HepG2 (cell line): ENCODE measurements around the gene KIF13A. TPM values are rescaled to one million over a fixed set of nuclear protein-coding genes. Genes with fewer than 3 reads are reported as not detected.

Source experiments
- ATAD3A ChIP-seq: sonication (generic); formaldehyde crosslinking; IDR thresholded peaks from 2 replicates; pipeline ENCODE4 v1.4.0; 2020; ENCODE audit warnings: missing genetic modification reagents
- ATF7 ChIP-seq, 2 experiments: fragments of 450-650 bp in 1 of 2; sonication (generic) in 1 of 2; formaldehyde crosslinking in 1 of 2; IDR thresholded peaks; 2 replicates each; pipeline versions ENCODE4 v1.4.0 to v1.6.1; 2016 to 2020; ENCODE audit warnings: antibody characterized with exemption in 1 of 2, mild to moderate bottlenecking in 1 of 2, missing genetic modification reagents in 1 of 2
- ATRX ChIP-seq: sonication (generic); formaldehyde crosslinking; IDR thresholded peaks from 2 replicates; pipeline ENCODE4 v1.4.0; 2020; ENCODE audit warnings: missing genetic modification reagents, borderline replicate concordance
- CREB1 ChIP-seq, 2 experiments: fragments of 450-650 bp in 1 of 2; IDR thresholded peaks; 2 replicates each; pipeline ENCODE4 v1.6.1; 2016 to 2017; ENCODE audit warnings: control low read depth in 1 of 2, mild to moderate bottlenecking in 1 of 2, missing compliant biosample characterization in 1 of 2, missing genetic modification characterization in 1 of 2
- HNF1A ChIP-seq, 2 experiments: sonication (generic) in 1 of 2; formaldehyde crosslinking in 1 of 2; IDR thresholded peaks; 2 replicates each; pipeline versions ENCODE4 v1.4.0 to v1.6.1; 2016 to 2020; ENCODE audit warnings: borderline replicate concordance in 1 of 2, low read depth in 1 of 2, mild to moderate bottlenecking in 1 of 2, missing genetic modification reagents in 1 of 2
- JDP2 ChIP-seq: sonication (generic); formaldehyde crosslinking; IDR thresholded peaks from 2 replicates; pipeline ENCODE4 v1.8.1; 2022; ENCODE audit warnings: missing genetic modification reagents, borderline replicate concordance
- MEIS1 ChIP-seq: sonication (generic); formaldehyde crosslinking; IDR thresholded peaks from 2 replicates; pipeline ENCODE4 v1.9.0; 2021; ENCODE audit warnings: mild to moderate bottlenecking, missing genetic modification reagents, moderate library complexity, borderline replicate concordance
- NAIF1 ChIP-seq: sonication (generic); formaldehyde crosslinking; IDR thresholded peaks from 2 replicates; pipeline ENCODE4 v1.5.0; 2020; ENCODE audit warnings: mild to moderate bottlenecking, missing genetic modification reagents, borderline replicate concordance
- SAFB2 ChIP-seq: sonication (generic); formaldehyde crosslinking; IDR thresholded peaks from 2 replicates; pipeline ENCODE4 v1.5.1; 2020; ENCODE audit warnings: missing genetic modification reagents, low read depth, mild to moderate bottlenecking, borderline replicate concordance
- SCMH1 ChIP-seq: sonication (generic); formaldehyde crosslinking; IDR thresholded peaks from 2 replicates; pipeline ENCODE4 v1.9.0; 2021; ENCODE audit warnings: missing genetic modification reagents, mild to moderate bottlenecking, borderline replicate concordance
- SKIL ChIP-seq: sonication (generic); formaldehyde crosslinking; IDR thresholded peaks from 2 replicates; pipeline ENCODE4 v1.8.0; 2022; ENCODE audit warnings: missing genetic modification reagents, mild to moderate bottlenecking, moderate library complexity, borderline replicate concordance
- SNRNP70 ChIP-seq: fragments of 200-400 bp; formaldehyde crosslinking; IDR thresholded peaks from 2 replicates; pipeline ENCODE4 v1.6.1; 2017; ENCODE audit warnings: mild to moderate bottlenecking, low read depth, low read length, moderate library complexity
- SRSF1 ChIP-seq: fragments of 200-400 bp; formaldehyde crosslinking; optimal IDR thresholded peaks from 2 replicates; pipeline ENCODE3; 2017; ENCODE audit warnings: mild to moderate bottlenecking, low read depth, low read length, moderate library complexity
- ZBTB26 ChIP-seq: IDR thresholded peaks from 2 replicates; pipeline ENCODE4 v1.6.1; 2016; ENCODE audit warnings: missing compliant biosample characterization, missing genetic modification reagents, borderline replicate concordance
- ZBTB8A ChIP-seq: sonication (generic); formaldehyde crosslinking; IDR thresholded peaks from 2 replicates; pipeline ENCODE4 v1.4.0; 2020; ENCODE audit warnings: mild to moderate bottlenecking, low read depth, missing genetic modification reagents, borderline replicate concordance
- ZNF230 ChIP-seq: sonication (generic); formaldehyde crosslinking; IDR thresholded peaks from 2 replicates; pipeline ENCODE4 v1.4.0; 2020; ENCODE audit warnings: mild to moderate bottlenecking, missing genetic modification reagents
- ZNF510 ChIP-seq: sonication (generic); formaldehyde crosslinking; IDR thresholded peaks from 2 replicates; pipeline ENCODE4 v1.4.0; 2020; ENCODE audit warnings: low read depth, mild to moderate bottlenecking, missing genetic modification reagents
- ZNF678 ChIP-seq: sonication (generic); formaldehyde crosslinking; IDR thresholded peaks from 2 replicates; pipeline ENCODE4 v1.4.0; 2020; ENCODE audit warnings: mild to moderate bottlenecking, missing genetic modification reagents
- ZNF772 ChIP-seq: sonication (generic); formaldehyde crosslinking; IDR thresholded peaks from 2 replicates; pipeline ENCODE4 v1.5.0; 2020; ENCODE audit warnings: mild to moderate bottlenecking, missing genetic modification reagents
- polyA plus RNA-seq, 8 experiments: library from polyadenylated mRNA; depleted of rRNA in 3 of 8; stranded (reverse) in 7 of 8; unstranded in 1 of 8; fragments of >200 nt; fragmentation: Illumina TruSeq in 4 of 8; extraction: Trizol in 4 of 8; gene quantifications; 2 replicates each; pipeline versions ENCODE4 v1.2.1 to v1.2.3, GENCODE V29; 2011 to 2016; ENCODE audit warnings: low read depth in 4 of 8, missing spikeins in 1 of 8, mixed read lengths in 1 of 8; ENCODE audit not compliant: insufficient read depth in 1 of 8
- total RNA-seq, 5 experiments: library from RNA; depleted of rRNA; stranded (reverse); fragments of >200 nt; fragmentation: Illumina TruSeq; extraction: Trizol; gene quantifications; 2 replicates each; pipeline ENCODE4 v1.2.3, GENCODE V29; 2016; ENCODE audit warnings: low read depth in 1 of 5

KIF13A gene
- total and polyA plus RNA-seq, 2 of the 13 experiments (the other 11 are each of a cell fraction or from before 2014, with no cell fraction given): 21.1 to 37.2 TPM

- no peak for TF ChIP-seq HNF1A (IDR thresholded peaks at IDR 0.05; ENCODE audit: low read depth)
- no peak for TF ChIP-seq HNF1A (CRISPR knock-in tag; IDR thresholded peaks at IDR 0.05; ENCODE audit: borderline replicate concordance)
- no peak for TF ChIP-seq SNRNP70
- TF ChIP-seq ATAD3A (CRISPR knock-in tag): no peak
- peak; percentile 44; the same call in 1 of the 2 replicates for TF ChIP-seq ZNF678 (CRISPR knock-in tag)
- TF ChIP-seq SRSF1: no peak
- TF ChIP-seq SAFB2: peak; percentile 40; the same call in 1 of the 2 replicates
- TF ChIP-seq JDP2: no peak
- no peak for TF ChIP-seq SCMH1
- TF ChIP-seq ZBTB8A (CRISPR knock-in tag): no peak
- TF ChIP-seq ZBTB26 (CRISPR knock-in tag): no peak
- peak; percentile 57; the same call in 1 of the 2 replicates for TF ChIP-seq ZNF772 (CRISPR knock-in tag)
- no peak for TF ChIP-seq ZNF230
- TF ChIP-seq CREB1 (IDR thresholded peaks at IDR 0.05): no peak
- no peak for TF ChIP-seq CREB1 (CRISPR knock-in tag; IDR thresholded peaks at IDR 0.05)
- TF ChIP-seq MEIS1: 0 out of 2 replicates have a peak, but pooled peaks have one; percentile 50
- no peak for TF ChIP-seq NAIF1 (CRISPR knock-in tag)
- no peak for TF ChIP-seq ATRX
- no peak for TF ChIP-seq ATF7 (IDR thresholded peaks at IDR 0.05)
- no peak; the same call in 1 of the 2 replicates for TF ChIP-seq ATF7 (CRISPR knock-in tag; IDR thresholded peaks at IDR 0.05)
- TF ChIP-seq SKIL (CRISPR knock-in tag): no peak
- no peak for TF ChIP-seq ZNF510
These were observed 424 bp upstream of the KIF13A start (continued) for GRCh38 chr6:17987697-17988421.
